GM18511 (cell line): ENCODE results near the gene BEND6.

ENCODE experiments used
- ATAC-seq: cut with Tn5 transposase; IDR thresholded peaks from one replicate; pipeline ENCODE4 v1.9.1; 2021; ENCODE audit warnings: mild to moderate bottlenecking, moderate library complexity; ENCODE audit not compliant: unreplicated experiment

The BEND6 gene

GRCh38 chr6:56940463-56940862 is 14.4 kb upstream of the BEND6 start:
- no peak for ATAC-seq

- ATAC-seq: no peak
Observed at GRCh38 chr6:56940977-56941376, 13.9 kb upstream of the BEND6 start.

- no peak for ATAC-seq
Observed at GRCh38 chr6:56944661-56945060, 10.2 kb upstream of the BEND6 start.

GRCh38 chr6:56946368-56946767 is 8.5 kb upstream of the BEND6 start:
- ATAC-seq: no peak

GRCh38 chr6:56947924-56948323 is 7.0 kb upstream of the BEND6 start:
- no peak for ATAC-seq

- ATAC-seq: no peak
Observed at GRCh38 chr6:56949265-56949664, 5.6 kb upstream of the BEND6 start.

- no peak for ATAC-seq
Observed at GRCh38 chr6:56949925-56950495, 4.9 kb upstream of the BEND6 start.

GRCh38 chr6:56951049-56951831 is 3.7 kb upstream of the BEND6 start:
- no peak for ATAC-seq

- ATAC-seq: peak; percentile 21
Observed at GRCh38 chr6:56953597-56954402, 1.1 kb upstream of the BEND6 start.

GRCh38 chr6:56955171-56956155 is 556 bp downstream of the BEND6 start:
- ATAC-seq: peak; percentile 68

- no peak for ATAC-seq
Observed at GRCh38 chr6:56956491-56956890, 1.6 kb downstream of the BEND6 start.

GRCh38 chr6:56957856-56958255 is 2.9 kb downstream of the BEND6 start:
- no peak for ATAC-seq

- ATAC-seq: no peak
Observed at GRCh38 chr6:56958481-56958880, 3.6 kb downstream of the BEND6 start.

- no peak for ATAC-seq
Observed at GRCh38 chr6:56959094-56959493, 4.2 kb downstream of the BEND6 start.

- no peak for ATAC-seq
Observed at GRCh38 chr6:56959938-56960337, 5.0 kb downstream of the BEND6 start.

GRCh38 chr6:56961151-56961550 is 6.2 kb downstream of the BEND6 start:
- ATAC-seq: no peak

- no peak for ATAC-seq
Observed at GRCh38 chr6:56962441-56962840, 7.5 kb downstream of the BEND6 start.

- no peak for ATAC-seq
Observed at GRCh38 chr6:56963043-56963442, 8.1 kb downstream of the BEND6 start.

- no peak for ATAC-seq
Observed at GRCh38 chr6:56963793-56964192, 8.9 kb downstream of the BEND6 start.

- no peak for ATAC-seq
Observed at GRCh38 chr6:56965126-56965525, 10.2 kb downstream of the BEND6 start.

GRCh38 chr6:56970849-56971248 is 15.9 kb downstream of the BEND6 start:
- no peak for ATAC-seq
